Stimulated activated CD4-positive, alpha-beta T cell treated with anti-CD3 and anti-CD28 coated beads, Interleukin-2, amount 100 ng/mL, for 4 hours (primary cell): ENCODE data around the gene TCP11L2.
"Not testable (repeated sequence)": the region's sequence is repeated elsewhere in the genome, so short reads cannot be mapped to it uniquely, and the experiment has no call there.

Experiments used
- DNase-seq: peaks from one replicate; pipeline ENCODE4 v3.0.0-alpha.2; 2020; ENCODE audit warnings: low read depth

The TCP11L2 gene

GRCh38 chr12:106284358-106285105 lies 18.0 kb upstream of the TCP11L2 start:
- DNase-seq, result no peak

GRCh38 chr12:106285982-106286381 lies 16.6 kb upstream of the TCP11L2 start:
- DNase-seq, result no peak

- not testable (repeated sequence) for DNase-seq
These were observed 15.9 kb upstream of the TCP11L2 start for GRCh38 chr12:106286576-106287162.

GRCh38 chr12:106287364-106287763 lies 15.2 kb upstream of the TCP11L2 start:
- no peak for DNase-seq

GRCh38 chr12:106288101-106288493 lies 14.4 kb upstream of the TCP11L2 start:
- no peak for DNase-seq

GRCh38 chr12:106288494-106289195 lies 13.9 kb upstream of the TCP11L2 start:
- peak; percentile 24 for DNase-seq

GRCh38 chr12:106289196-106289681 lies 13.3 kb upstream of the TCP11L2 start:
- no peak for DNase-seq

- DNase-seq, result no peak
These were observed 11.9 kb upstream of the TCP11L2 start for GRCh38 chr12:106290666-106291065.

GRCh38 chr12:106291342-106291741 lies 11.2 kb upstream of the TCP11L2 start:
- DNase-seq, result no peak

- DNase-seq, result no peak
These were observed 10.2 kb upstream of the TCP11L2 start for GRCh38 chr12:106292339-106292738.

- no peak for DNase-seq
These were observed 6.2 kb upstream of the TCP11L2 start for GRCh38 chr12:106296179-106296877.

GRCh38 chr12:106297075-106297474 lies 5.5 kb upstream of the TCP11L2 start:
- no peak for DNase-seq

GRCh38 chr12:106297681-106298080 lies 4.9 kb upstream of the TCP11L2 start:
- no peak for DNase-seq

- no peak for DNase-seq
These were observed 3.2 kb upstream of the TCP11L2 start for GRCh38 chr12:106299202-106299774.

GRCh38 chr12:106300761-106301160 lies 1.8 kb upstream of the TCP11L2 start:
- DNase-seq, result no peak

GRCh38 chr12:106301241-106301610 lies 1.3 kb upstream of the TCP11L2 start:
- no peak for DNase-seq

GRCh38 chr12:106301611-106302321 lies 767 bp upstream of the TCP11L2 start:
- peak; percentile 40 for DNase-seq

- DNase-seq, result peak; percentile 59
These were observed 778 bp downstream of the TCP11L2 start for GRCh38 chr12:106303202-106303820.

- no peak for DNase-seq
These were observed 1.5 kb downstream of the TCP11L2 start for GRCh38 chr12:106304001-106304421.

- no peak for DNase-seq
These were observed 2.3 kb downstream of the TCP11L2 start for GRCh38 chr12:106304797-106305196.

GRCh38 chr12:106305376-106305775 lies 2.8 kb downstream of the TCP11L2 start:
- DNase-seq, result no peak
